ENCODE data around the gene ARHGAP35. TPM values are rescaled to one million over a fixed set of nuclear protein-coding genes. Genes with fewer than 3 reads are reported as not detected.

ARHGAP35 gene
- total and polyA plus RNA-seq, 2 experiments from 2014 or later = 13.6 to 57.7 TPM

DNA sequence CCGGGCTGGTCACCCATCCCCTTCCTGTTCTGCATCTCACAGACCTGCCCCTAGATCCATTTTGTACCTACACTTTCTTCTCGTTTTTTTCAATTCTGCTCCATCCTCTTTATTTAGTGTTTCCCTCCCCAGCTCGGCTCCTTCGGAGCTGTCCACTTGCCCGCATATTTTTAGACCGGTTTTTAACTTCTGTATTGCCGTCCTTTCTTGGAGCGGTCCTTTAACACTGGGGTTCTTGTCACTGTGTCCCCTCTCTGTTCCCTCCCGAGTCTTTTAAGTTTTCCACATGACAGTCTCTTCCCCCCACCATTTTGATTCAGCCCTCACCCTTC, 1.7 kb downstream of the ARHGAP35 start (continued):
- TF ChIP-seq, protein P1, sequence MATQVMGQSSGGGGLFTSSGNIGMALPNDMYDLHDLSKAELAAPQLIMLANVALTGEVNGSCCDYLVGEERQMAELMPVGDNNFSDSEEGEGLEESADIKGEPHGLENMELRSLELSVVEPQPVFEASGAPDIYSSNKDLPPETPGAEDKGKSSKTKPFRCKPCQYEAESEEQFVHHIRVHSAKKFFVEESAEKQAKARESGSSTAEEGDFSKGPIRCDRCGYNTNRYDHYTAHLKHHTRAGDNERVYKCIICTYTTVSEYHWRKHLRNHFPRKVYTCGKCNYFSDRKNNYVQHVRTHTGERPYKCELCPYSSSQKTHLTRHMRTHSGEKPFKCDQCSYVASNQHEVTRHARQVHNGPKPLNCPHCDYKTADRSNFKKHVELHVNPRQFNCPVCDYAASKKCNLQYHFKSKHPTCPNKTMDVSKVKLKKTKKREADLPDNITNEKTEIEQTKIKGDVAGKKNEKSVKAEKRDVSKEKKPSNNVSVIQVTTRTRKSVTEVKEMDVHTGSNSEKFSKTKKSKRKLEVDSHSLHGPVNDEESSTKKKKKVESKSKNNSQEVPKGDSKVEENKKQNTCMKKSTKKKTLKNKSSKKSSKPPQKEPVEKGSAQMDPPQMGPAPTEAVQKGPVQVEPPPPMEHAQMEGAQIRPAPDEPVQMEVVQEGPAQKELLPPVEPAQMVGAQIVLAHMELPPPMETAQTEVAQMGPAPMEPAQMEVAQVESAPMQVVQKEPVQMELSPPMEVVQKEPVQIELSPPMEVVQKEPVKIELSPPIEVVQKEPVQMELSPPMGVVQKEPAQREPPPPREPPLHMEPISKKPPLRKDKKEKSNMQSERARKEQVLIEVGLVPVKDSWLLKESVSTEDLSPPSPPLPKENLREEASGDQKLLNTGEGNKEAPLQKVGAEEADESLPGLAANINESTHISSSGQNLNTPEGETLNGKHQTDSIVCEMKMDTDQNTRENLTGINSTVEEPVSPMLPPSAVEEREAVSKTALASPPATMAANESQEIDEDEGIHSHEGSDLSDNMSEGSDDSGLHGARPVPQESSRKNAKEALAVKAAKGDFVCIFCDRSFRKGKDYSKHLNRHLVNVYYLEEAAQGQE (IDR thresholded peaks at IDR 0.05; ENCODE audit: unreplicated experiment) = no peak
- TF ChIP-seq, protein P2, sequence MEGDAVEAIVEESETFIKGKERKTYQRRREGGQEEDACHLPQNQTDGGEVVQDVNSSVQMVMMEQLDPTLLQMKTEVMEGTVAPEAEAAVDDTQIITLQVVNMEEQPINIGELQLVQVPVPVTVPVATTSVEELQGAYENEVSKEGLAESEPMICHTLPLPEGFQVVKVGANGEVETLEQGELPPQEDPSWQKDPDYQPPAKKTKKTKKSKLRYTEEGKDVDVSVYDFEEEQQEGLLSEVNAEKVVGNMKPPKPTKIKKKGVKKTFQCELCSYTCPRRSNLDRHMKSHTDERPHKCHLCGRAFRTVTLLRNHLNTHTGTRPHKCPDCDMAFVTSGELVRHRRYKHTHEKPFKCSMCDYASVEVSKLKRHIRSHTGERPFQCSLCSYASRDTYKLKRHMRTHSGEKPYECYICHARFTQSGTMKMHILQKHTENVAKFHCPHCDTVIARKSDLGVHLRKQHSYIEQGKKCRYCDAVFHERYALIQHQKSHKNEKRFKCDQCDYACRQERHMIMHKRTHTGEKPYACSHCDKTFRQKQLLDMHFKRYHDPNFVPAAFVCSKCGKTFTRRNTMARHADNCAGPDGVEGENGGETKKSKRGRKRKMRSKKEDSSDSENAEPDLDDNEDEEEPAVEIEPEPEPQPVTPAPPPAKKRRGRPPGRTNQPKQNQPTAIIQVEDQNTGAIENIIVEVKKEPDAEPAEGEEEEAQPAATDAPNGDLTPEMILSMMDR (conservative IDR thresholded peaks at IDR 0.05; ENCODE audit: low read depth in 2 of 2) = no peak
- no peak for TF ChIP-seq POLR2AphosphoS5 (IDR thresholded peaks at IDR 0.05; ENCODE audit: low read depth)

DNA sequence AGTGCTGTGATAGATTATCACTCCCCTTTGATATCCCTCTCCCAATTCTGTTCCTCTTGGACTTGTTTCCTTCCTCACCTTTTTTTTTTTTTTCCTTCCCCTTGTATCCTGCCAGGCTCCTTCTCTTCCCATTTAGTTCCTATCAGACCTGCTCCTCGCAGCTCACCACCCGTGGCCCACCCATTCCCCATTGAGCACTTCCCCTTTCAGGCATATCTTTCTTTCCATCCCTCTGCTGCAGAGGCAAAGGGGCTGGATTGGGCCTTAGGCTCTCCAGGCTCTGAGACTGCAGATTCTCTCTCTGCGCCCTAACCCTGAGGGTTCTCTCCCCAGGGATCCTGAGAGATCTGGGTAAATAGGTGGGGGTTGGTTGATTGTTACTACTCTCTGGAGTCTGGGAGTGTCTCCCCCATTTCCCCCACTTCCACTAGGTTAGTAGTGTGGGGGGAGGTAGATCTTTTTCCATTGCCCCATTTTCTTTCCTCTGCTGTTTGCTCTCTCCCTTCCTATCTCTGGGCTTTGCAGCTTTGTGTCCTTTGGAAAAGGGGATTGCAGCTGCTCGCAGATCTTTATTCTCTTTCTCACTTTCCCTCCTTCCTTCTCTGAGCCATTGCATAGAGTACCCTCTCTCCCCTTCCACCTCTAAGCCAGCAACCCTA, 2.3 kb downstream of the ARHGAP35 start:
- H3K27me3 Mint-ChIP-seq (ENCODE audit: insufficient read depth, low read depth, poor library complexity) = peaks cover 7% of the 10 kb centered on the region
- ATAC-seq = no peak
- H3F3A ChIP-seq (replicated peaks; ENCODE audit: low read depth) = peaks cover 27% of the 10 kb centered on the region
- DNase-seq (ENCODE audit: low spot score) = peak; percentile 34
- peaks cover 58% of the 10 kb centered on the region for H3K4me1 ChIP-seq (ENCODE audit: insufficient read depth)
- H3K36me3 ChIP-seq (ENCODE audit: insufficient read depth) = no peaks in the 10 kb centered on the region
- H3K4me3 Mint-ChIP-seq = no peak overlapping the region
- H3K4me3 ChIP-seq = peak overlapping the region; percentile 95
- no peaks in the 10 kb centered on the region; the same call in 2 of the 3 replicates for H3K9me3 Mint-ChIP-seq
- H2AFZ ChIP-seq = no peak overlapping the region
- H3K79me2 ChIP-seq (replicated peaks; ENCODE audit: insufficient read depth) = peaks cover 78% of the 10 kb centered on the region
- H3K4me1 Mint-ChIP-seq = peaks cover 28% of the 10 kb centered on the region
- no peak overlapping the region for H3K27ac Mint-ChIP-seq
- H3K27ac ChIP-seq (ENCODE audit: low read depth) = peak overlapping the region; percentile 70
- no peaks in the 10 kb centered on the region for H3K27me3 ChIP-seq (ENCODE audit: insufficient read depth)
- H3K4me2 ChIP-seq = peak overlapping the region; percentile 100
- H3K36me3 Mint-ChIP-seq (ENCODE audit: low read depth) = peaks cover 5% of the 10 kb centered on the region; the same call in 1 of the 3 replicates
- no peaks in the 10 kb centered on the region for H3K9me2 ChIP-seq (ENCODE audit: insufficient read depth)
- H4K20me1 ChIP-seq (replicated peaks; ENCODE audit: insufficient read depth) = peaks cover 50% of the 10 kb centered on the region
- TF ChIP-seq ZNF331 (CRISPR knock-in tag; IDR thresholded peaks at IDR 0.05; ENCODE audit: low read depth) (no peak), NANOG (IDR thresholded peaks at IDR 0.05; ENCODE audit: borderline replicate concordance) (no peak), ZNF114 (CRISPR knock-in tag; IDR thresholded peaks at IDR 0.05) (no peak), CREB1 (CRISPR knock-in tag; IDR thresholded peaks at IDR 0.05; ENCODE audit: low read depth) (no peak), EZH2 (IDR thresholded peaks at IDR 0.05; ENCODE audit: low read depth, unreplicated experiment) (no peak), POLR2AphosphoS5 (IDR thresholded peaks at IDR 0.05; ENCODE audit: low read depth) (no peak), EZH2phosphoT487 (IDR thresholded peaks at IDR 0.05; ENCODE audit: unreplicated experiment) (no peak), JUNB (IDR thresholded peaks at IDR 0.05; ENCODE audit: unreplicated experiment) (no peak)
- TF ChIP-seq, protein P3, sequence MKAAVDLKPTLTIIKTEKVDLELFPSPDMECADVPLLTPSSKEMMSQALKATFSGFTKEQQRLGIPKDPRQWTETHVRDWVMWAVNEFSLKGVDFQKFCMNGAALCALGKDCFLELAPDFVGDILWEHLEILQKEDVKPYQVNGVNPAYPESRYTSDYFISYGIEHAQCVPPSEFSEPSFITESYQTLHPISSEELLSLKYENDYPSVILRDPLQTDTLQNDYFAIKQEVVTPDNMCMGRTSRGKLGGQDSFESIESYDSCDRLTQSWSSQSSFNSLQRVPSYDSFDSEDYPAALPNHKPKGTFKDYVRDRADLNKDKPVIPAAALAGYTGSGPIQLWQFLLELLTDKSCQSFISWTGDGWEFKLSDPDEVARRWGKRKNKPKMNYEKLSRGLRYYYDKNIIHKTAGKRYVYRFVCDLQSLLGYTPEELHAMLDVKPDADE (IDR thresholded peaks at IDR 0.05) = no peak
- TF ChIP-seq, protein P1 (IDR thresholded peaks at IDR 0.05; ENCODE audit: unreplicated experiment) = no peak
